HCEC 1CT (cell line): ENCODE data around the gene FKBP3.
"Not testable (repeated sequence)": the region's sequence is repeated elsewhere in the genome, so short reads cannot be mapped to it uniquely, and the experiment has no call there.

Source experiments
- DNase-seq: peaks from one replicate; pipeline ENCODE4 v3.0.0-alpha.2; 2017

The FKBP3 gene

GRCh38 chr14:45112896-45113781 lies 21.1 kb downstream of the FKBP3 start:
- peak; percentile 35 for DNase-seq

GRCh38 chr14:45104561-45104960 lies 29.7 kb downstream of the FKBP3 start:
- no peak for DNase-seq

- DNase-seq = no peak
Measured at GRCh38 chr14:45103806-45104205, 30.5 kb downstream of the FKBP3 start.

GRCh38 chr14:45096218-45096617 lies 38.1 kb downstream of the FKBP3 start:
- DNase-seq = no peak

GRCh38 chr14:45095143-45095542 lies 39.1 kb downstream of the FKBP3 start:
- DNase-seq = no peak

- no peak for DNase-seq
Measured at GRCh38 chr14:45094275-45094674, 40.0 kb downstream of the FKBP3 start.

- peak; percentile 61 for DNase-seq
Measured at GRCh38 chr14:45091710-45092109, 42.6 kb downstream of the FKBP3 start.

- DNase-seq = peak; percentile 82
Measured at GRCh38 chr14:45089813-45090212, 44.5 kb downstream of the FKBP3 start.

- DNase-seq = peak; percentile 18
Measured at GRCh38 chr14:45084946-45085346, 49.3 kb downstream of the FKBP3 start.

- DNase-seq = peak; percentile 91
Measured at GRCh38 chr14:45083976-45084722, 50.1 kb downstream of the FKBP3 start, which contains the start of gene PRPF39. Gene PRPF39 (plus strand): TSS chr14:45084116. CDS start chr14:45095240, 11,124 bp downstream.

GRCh38 chr14:45083617-45083975 lies 50.7 kb downstream of the FKBP3 start:
- no peak for DNase-seq

GRCh38 chr14:45082420-45082819 lies 51.9 kb downstream of the FKBP3 start:
- no peak for DNase-seq

- not testable (repeated sequence) for DNase-seq
Measured at GRCh38 chr14:45081096-45081495, 53.2 kb downstream of the FKBP3 start.

GRCh38 chr14:45080416-45080968 lies 53.8 kb downstream of the FKBP3 start:
- DNase-seq = not testable (repeated sequence)

GRCh38 chr14:45078323-45078722 lies 56.0 kb downstream of the FKBP3 start:
- no peak for DNase-seq

- no peak for DNase-seq
Measured at GRCh38 chr14:45073231-45073879, 60.9 kb downstream of the FKBP3 start.

- DNase-seq = no peak
Measured at GRCh38 chr14:45072126-45072525, 62.2 kb downstream of the FKBP3 start.

- DNase-seq = peak; percentile 25
Measured at GRCh38 chr14:45070215-45070614, 64.1 kb downstream of the FKBP3 start.

- no peak for DNase-seq
Measured at GRCh38 chr14:45068396-45068795, 65.9 kb downstream of the FKBP3 start.

GRCh38 chr14:45066667-45067066 lies 67.6 kb downstream of the FKBP3 start:
- no peak for DNase-seq

GRCh38 chr14:45065956-45066355 lies 68.3 kb downstream of the FKBP3 start:
- DNase-seq = no peak
